B cell (primary cell): ENCODE data around the gene ZC3H15.

Source experiments
- CTCF ChIP-seq: fragments of 200-600 bp; IDR thresholded peaks from one replicate; pipeline ENCODE4 v1.8.0; 2022; ENCODE audit warnings: antibody characterized with exemption, mild to moderate bottlenecking
- EZH2 ChIP-seq: IDR thresholded peaks from 2 replicates; pipeline ENCODE4 v1.6.1; 2012; ENCODE audit warnings: borderline replicate concordance, low read depth, mild to moderate bottlenecking, moderate library complexity, low read length; ENCODE audit not compliant: insufficient read depth, poor library complexity, severe bottlenecking

GRCh38 chr2:186485871-186486650 is at the start of gene ZC3H15:
- TF ChIP-seq CTCF (no peak), EZH2 (no peak)
